OCI-LY1 (cell line): Measurements from ENCODE around the gene LARP4.

Experiments
- CTCF ChIP-seq: fragments of 200-600 bp; sonication (generic), shearing (Covaris generic); IDR thresholded peaks from 2 replicates; pipeline ENCODE4 v1.5.1; 2017; ENCODE audit warnings: mild to moderate bottlenecking, antibody characterized with exemption, low read length, moderate library complexity, mixed read lengths
- EZH2 ChIP-seq: fragments of 200-600 bp; sonication (generic), shearing (Covaris generic); IDR thresholded peaks from 2 replicates; pipeline ENCODE4 v1.8.0; 2017; ENCODE audit warnings: borderline replicate concordance, mixed run types, mild to moderate bottlenecking, antibody characterized with exemption, low read length, moderate library complexity, mixed read lengths

- TF ChIP-seq CTCF = no peak
- no peak for TF ChIP-seq EZH2
These were observed 19.8 kb upstream of the LARP4 start for GRCh38 chr12:50380761-50381325.
